ENCODE results near the gene MRPL19. TPM values are rescaled to one million over a fixed set of nuclear protein-coding genes. Genes with fewer than 3 reads are reported as not detected.
"Not testable (repeated sequence)": the region's sequence is repeated elsewhere in the genome, so short reads cannot be mapped to it uniquely, and the experiment has no call there.

The MRPL19 gene
- total RNA-seq, 1 donor from 2014 or later = 57.0 TPM

DNA sequence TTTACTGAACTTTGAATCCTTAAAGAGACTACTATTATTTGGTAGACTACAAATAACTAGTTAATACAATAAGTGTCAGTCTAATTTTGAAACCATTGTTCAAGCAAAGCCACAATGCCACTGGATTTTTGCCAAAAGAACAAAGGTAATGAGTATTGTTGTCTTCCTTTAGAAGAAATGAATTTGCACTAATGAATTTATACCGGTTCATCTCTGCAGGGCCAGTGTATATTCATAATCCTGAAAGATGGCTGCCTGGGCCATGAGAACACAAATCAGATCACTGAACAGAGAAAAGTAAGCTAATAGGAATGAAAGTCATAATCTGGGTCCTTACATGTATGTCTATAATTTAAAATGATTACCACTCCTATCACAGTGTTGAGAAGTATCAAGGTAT, 33.0 kb downstream of the MRPL19 start:
- intact Hi-C loops (cut with micrococcal nuclease) = loop anchor here (5.0 kb wide), 1 partner anchor 37 kb away; no protein-coding TSS in a partner anchor
- no peaks in the 10 kb centered on the region for H3K9me3 ChIP-seq (replicated peaks)
- TF ChIP-seq, protein P1, sequence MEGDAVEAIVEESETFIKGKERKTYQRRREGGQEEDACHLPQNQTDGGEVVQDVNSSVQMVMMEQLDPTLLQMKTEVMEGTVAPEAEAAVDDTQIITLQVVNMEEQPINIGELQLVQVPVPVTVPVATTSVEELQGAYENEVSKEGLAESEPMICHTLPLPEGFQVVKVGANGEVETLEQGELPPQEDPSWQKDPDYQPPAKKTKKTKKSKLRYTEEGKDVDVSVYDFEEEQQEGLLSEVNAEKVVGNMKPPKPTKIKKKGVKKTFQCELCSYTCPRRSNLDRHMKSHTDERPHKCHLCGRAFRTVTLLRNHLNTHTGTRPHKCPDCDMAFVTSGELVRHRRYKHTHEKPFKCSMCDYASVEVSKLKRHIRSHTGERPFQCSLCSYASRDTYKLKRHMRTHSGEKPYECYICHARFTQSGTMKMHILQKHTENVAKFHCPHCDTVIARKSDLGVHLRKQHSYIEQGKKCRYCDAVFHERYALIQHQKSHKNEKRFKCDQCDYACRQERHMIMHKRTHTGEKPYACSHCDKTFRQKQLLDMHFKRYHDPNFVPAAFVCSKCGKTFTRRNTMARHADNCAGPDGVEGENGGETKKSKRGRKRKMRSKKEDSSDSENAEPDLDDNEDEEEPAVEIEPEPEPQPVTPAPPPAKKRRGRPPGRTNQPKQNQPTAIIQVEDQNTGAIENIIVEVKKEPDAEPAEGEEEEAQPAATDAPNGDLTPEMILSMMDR (IDR thresholded peaks at IDR 0.05; ENCODE audit: borderline replicate concordance) = no peak

DNA sequence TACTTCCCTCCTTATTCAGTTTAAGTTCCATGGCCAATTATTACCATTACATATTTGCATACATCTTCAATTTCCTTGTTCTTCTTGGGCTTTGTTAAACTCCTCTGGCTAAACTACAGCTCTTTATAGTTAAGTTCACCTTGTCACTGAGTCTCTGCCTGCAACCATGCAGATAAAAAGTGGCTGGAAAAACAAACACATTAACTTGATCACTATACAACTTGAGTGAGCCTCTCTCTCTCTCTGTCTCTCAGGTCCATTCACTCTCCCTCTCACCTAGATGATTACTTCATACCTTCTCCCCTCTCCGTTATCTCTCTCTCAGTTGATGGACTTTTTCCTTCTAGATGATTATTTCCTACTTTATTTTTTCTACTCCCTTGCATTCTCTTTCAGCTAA, 33.8 kb downstream of the MRPL19 start:
- TF ChIP-seq, protein P1 (IDR thresholded peaks at IDR 0.05; ENCODE audit: borderline replicate concordance) = no peak
- Histone ChIP-seq H3K9me3 (replicated peaks) (no peaks in the 10 kb centered on the region), H3K4me3 (no peak overlapping the region), H3K4me1 (peaks cover 17% of the 10 kb centered on the region), H3K27ac (replicated peaks) (no peak overlapping the region), H3K27me3 (ENCODE audit: low read depth) (no peaks in the 10 kb centered on the region), H3K36me3 (peaks cover 34% of the 10 kb centered on the region)
- no peak for DNase-seq
- intact Hi-C loops (cut with micrococcal nuclease) = no loop called here

More for the DNA sequence above, 33.0 kb downstream of the MRPL19 start:
- no peaks in the 10 kb centered on the region for H3K27me3 ChIP-seq (ENCODE audit: low read depth)
- H3K36me3 ChIP-seq = peaks cover 27% of the 10 kb centered on the region
- no peak overlapping the region for H3K4me3 ChIP-seq
- no peak overlapping the region for H3K27ac ChIP-seq (replicated peaks)
- no peak for DNase-seq
- H3K4me1 ChIP-seq = peaks cover 21% of the 10 kb centered on the region

DNA sequence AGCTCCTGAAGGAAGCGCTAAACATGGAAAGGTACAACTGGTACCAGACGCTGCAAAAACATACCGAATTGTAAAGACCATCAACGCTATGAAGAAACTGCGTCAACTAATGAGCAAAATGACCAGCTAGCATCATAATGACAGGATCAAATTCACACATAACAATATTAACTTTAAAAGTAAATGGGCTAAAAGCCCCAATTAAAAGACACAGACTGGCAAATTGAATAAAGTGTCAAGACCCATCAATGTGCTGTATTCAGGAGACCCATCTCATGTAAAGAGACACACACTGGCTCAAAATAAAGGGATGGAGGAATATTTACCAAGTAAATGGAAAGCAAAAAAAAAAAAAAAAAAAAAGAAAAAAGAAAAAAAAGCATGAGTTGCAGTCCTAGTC, 36.8 kb downstream of the MRPL19 start:
- H3K4me3 ChIP-seq; H3K4me1 ChIP-seq; H3K9me3 ChIP-seq (replicated peaks); H3K27ac ChIP-seq (replicated peaks); intact Hi-C loops (cut with micrococcal nuclease); DNase-seq; H3K27me3 ChIP-seq (ENCODE audit: low read depth): not testable (repeated sequence)
- H3K36me3 ChIP-seq = peaks cover 60% of the 10 kb centered on the region

DNA sequence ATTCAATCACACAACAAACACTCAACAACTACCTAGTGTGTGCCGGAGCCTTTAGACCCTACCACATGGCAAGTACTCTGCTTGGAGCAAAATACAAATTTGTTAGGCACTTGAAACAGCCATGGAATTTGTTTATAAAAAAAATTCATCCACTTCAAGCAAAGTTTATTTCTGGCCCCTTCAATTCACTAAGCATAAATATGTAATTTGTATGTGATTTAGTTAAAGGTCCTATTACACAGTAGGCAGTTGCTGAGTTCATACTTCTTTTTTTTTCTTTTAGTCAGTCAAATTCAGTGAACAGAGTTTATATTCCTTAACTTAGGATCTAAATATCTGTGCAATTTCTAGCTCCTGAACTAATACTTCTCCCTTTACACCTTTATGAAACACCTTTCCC, 41.6 kb downstream of the MRPL19 start:
- no peak overlapping the region for H3K4me3 ChIP-seq
- H3K4me1 ChIP-seq = no peaks in the 10 kb centered on the region
- H3K27me3 ChIP-seq (ENCODE audit: low read depth) = no peaks in the 10 kb centered on the region
- intact Hi-C loops (cut with micrococcal nuclease) = no loop called here
- TF ChIP-seq, protein P1 (IDR thresholded peaks at IDR 0.05; ENCODE audit: borderline replicate concordance) = no peak
- DNase-seq = no peak
- H3K36me3 ChIP-seq = peaks cover 84% of the 10 kb centered on the region
- no peak overlapping the region for H3K27ac ChIP-seq (replicated peaks)
- no peaks in the 10 kb centered on the region for H3K9me3 ChIP-seq (replicated peaks)

DNA sequence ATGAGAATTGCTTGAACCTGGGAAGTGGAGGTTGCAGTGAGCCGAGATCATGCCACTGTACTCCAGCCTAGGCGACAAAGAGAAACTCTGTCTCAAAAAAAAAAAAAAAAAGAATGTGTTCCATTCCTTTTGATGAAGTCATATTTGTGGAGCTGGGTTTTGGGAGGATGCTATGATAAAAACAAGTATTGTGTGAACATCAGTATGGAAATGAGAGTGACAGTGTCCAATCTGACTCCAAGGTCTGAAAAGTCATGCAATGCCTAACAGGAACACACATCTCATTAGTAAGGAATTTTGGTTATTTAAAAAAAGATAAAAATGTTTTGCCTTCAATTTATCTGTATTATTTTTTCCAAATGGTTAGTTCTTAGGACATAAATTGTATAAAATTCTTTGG, 52.3 kb downstream of the MRPL19 start:
- H3K4me1 ChIP-seq = no peaks in the 10 kb centered on the region
- peaks cover 95% of the 10 kb centered on the region for H3K36me3 ChIP-seq
- H3K27me3 ChIP-seq (ENCODE audit: low read depth) = no peaks in the 10 kb centered on the region
- no peak overlapping the region for H3K27ac ChIP-seq (replicated peaks)
- peaks cover 6% of the 10 kb centered on the region for H3K9me3 ChIP-seq (replicated peaks)
- no peak for DNase-seq
- intact Hi-C loops (cut with micrococcal nuclease) = no loop called here
- no peak overlapping the region for H3K4me3 ChIP-seq
- TF ChIP-seq, protein P1 (IDR thresholded peaks at IDR 0.05; ENCODE audit: borderline replicate concordance) = no peak

DNA sequence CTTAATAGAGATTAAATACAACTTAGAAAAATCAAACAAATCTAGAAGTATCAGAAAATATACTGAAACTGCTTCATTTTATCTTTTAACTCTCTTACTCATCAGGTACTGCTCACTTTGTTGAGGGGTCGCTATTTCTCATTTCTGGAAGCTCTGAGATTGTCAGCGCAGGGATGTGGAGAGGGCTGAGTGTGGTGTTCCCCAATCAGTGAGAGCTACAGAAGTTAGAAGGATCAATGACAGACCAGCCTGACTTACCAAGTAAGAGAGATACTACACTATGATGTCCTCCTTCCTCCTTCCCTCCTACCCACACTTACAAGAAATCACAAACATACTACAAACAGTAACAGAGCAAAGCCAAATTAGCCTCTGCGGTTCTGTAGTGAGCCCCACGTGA, 56.0 kb downstream of the MRPL19 start:
- no peak for DNase-seq
- Histone ChIP-seq H3K4me3 (no peak overlapping the region), H3K36me3 (peaks cover 82% of the 10 kb centered on the region), H3K9me3 (replicated peaks) (peaks cover 6% of the 10 kb centered on the region), H3K27me3 (ENCODE audit: low read depth) (no peaks in the 10 kb centered on the region), H3K27ac (replicated peaks) (no peak overlapping the region), H3K4me1 (peaks cover 11% of the 10 kb centered on the region)
- intact Hi-C loops (cut with micrococcal nuclease) = no loop called here
- TF ChIP-seq, protein P1 (IDR thresholded peaks at IDR 0.05; ENCODE audit: borderline replicate concordance) = no peak

All from left ventricle myocardium inferior (tissue), 1 donor.